ENCODE measurements around the gene GRK2. TPM values are rescaled to one million over a fixed set of nuclear protein-coding genes. Genes with fewer than 3 reads are reported as not detected.

Gene GRK2
- total and polyA plus RNA-seq, 9 of the 15 experiments (the other 6 are each of a cell fraction or from before 2014, with no cell fraction given), result 0.24 to 95.8 (median 56.5) TPM

- TF ChIP-seq, protein P1, sequence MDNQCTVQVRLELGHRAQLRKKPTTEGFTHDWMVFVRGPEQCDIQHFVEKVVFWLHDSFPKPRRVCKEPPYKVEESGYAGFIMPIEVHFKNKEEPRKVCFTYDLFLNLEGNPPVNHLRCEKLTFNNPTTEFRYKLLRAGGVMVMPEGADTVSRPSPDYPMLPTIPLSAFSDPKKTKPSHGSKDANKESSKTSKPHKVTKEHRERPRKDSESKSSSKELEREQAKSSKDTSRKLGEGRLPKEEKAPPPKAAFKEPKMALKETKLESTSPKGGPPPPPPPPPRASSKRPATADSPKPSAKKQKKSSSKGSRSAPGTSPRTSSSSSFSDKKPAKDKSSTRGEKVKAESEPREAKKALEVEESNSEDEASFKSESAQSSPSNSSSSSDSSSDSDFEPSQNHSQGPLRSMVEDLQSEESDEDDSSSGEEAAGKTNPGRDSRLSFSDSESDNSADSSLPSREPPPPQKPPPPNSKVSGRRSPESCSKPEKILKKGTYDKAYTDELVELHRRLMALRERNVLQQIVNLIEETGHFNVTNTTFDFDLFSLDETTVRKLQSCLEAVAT (IDR thresholded peaks at IDR 0.05), result 0 out of 4 replicates have a peak, but pooled peaks of 1 of the 2 experiments have one; percentile 44
- TF ChIP-seq RBBP5 (IDR thresholded peaks at IDR 0.05; ENCODE audit: borderline replicate concordance, insufficient read depth, low read length, poor library complexity, severe bottlenecking), result peak; percentile 44
- TF ChIP-seq CREM (IDR thresholded peaks at IDR 0.05; ENCODE audit: low read depth), result peak; percentile 82
- TF ChIP-seq ZNF766 (CRISPR knock-in tag; conservative IDR thresholded peaks at IDR 0.05), result peak; percentile 2; the same call in 1 of the 2 replicates
- peak; percentile 88 for TF ChIP-seq ZBTB40 (IDR thresholded peaks at IDR 0.05)
- no peak for TF ChIP-seq ZBTB40 (CRISPR knock-in tag; IDR thresholded peaks at IDR 0.05)
- TF ChIP-seq NFIC (IDR thresholded peaks at IDR 0.05), result 0 out of 2 replicates have a peak, but pooled peaks have one; percentile 12
- peak; percentile 51; the same call in 1 of the 2 replicates for TF ChIP-seq POLR2AphosphoS5 (IDR thresholded peaks at IDR 0.05; ENCODE audit: control insufficient read depth, insufficient read depth, low read depth, low read length)
- peak; percentile 35; the same call in 1 of the 2 replicates for TF ChIP-seq KLF13 (tag; IDR thresholded peaks at IDR 0.05; ENCODE audit: borderline replicate concordance, low read depth)
- no peak for TF ChIP-seq ZNF3 (CRISPR knock-in tag; IDR thresholded peaks at IDR 0.05)
- TF ChIP-seq SPI1 (IDR thresholded peaks at IDR 0.05; ENCODE audit: borderline replicate concordance, low read depth, low read length), result peak; percentile 66
- TF ChIP-seq BHLHE40 (IDR thresholded peaks at IDR 0.05; ENCODE audit: low read length), result peak; percentile 76
- TF ChIP-seq BCOR (IDR thresholded peaks at IDR 0.05), result peak; percentile 28; the same call in 1 of the 2 replicates
- TF ChIP-seq CREBBP (IDR thresholded peaks at IDR 0.05; ENCODE audit: low read depth, low read length), result no peak
- 0 out of 2 replicates have a peak, but pooled peaks have one; percentile 13 for TF ChIP-seq ZNF695 (CRISPR knock-in tag; IDR thresholded peaks at IDR 0.05)
- TF ChIP-seq GABPB1 (CRISPR knock-in tag; IDR thresholded peaks at IDR 0.05), result peak; percentile 79
- TF ChIP-seq SIN3A (IDR thresholded peaks at IDR 0.05; ENCODE audit: borderline replicate concordance in 2 of 2, control insufficient read depth in 1 of 2, low read depth in 2 of 2, low read length in 2 of 2), result peak; percentile 29 to 71; a peak in 3 of 4 replicates
These were observed 22.4 kb downstream of the GRK2 start (continued) for GRCh38 chr11:67288452-67289225.

Measured in K562 (cell line).